HG03095 (cell line): Measurements from ENCODE around the gene TRAK1.

Experiments used
- ATAC-seq: cut with Tn5 transposase; IDR thresholded peaks from one replicate; pipeline ENCODE4 v1.9.1; 2021; ENCODE audit warnings: moderate library complexity; ENCODE audit not compliant: unreplicated experiment

The TRAK1 gene

DNA sequence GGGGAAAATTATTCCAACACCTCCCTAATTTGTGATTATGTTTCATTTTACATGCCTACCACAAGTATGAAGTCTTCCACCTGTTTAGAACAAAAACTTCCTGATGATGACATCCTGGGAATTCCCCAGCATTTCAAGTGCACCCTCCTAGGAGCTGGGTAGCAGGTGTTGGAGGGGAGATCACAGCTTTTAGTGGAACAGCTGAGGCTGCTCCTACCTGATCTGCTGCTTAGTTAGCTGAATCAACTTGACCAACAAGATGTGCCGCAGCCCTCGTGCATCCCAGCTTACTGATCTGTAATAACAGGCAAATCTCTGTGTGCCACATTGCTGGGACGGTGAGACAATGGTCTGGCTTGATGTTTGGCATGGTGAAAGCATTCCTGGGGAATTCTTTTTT, 29.7 kb downstream of the TRAK1 start:
- ATAC-seq: no peak

DNA sequence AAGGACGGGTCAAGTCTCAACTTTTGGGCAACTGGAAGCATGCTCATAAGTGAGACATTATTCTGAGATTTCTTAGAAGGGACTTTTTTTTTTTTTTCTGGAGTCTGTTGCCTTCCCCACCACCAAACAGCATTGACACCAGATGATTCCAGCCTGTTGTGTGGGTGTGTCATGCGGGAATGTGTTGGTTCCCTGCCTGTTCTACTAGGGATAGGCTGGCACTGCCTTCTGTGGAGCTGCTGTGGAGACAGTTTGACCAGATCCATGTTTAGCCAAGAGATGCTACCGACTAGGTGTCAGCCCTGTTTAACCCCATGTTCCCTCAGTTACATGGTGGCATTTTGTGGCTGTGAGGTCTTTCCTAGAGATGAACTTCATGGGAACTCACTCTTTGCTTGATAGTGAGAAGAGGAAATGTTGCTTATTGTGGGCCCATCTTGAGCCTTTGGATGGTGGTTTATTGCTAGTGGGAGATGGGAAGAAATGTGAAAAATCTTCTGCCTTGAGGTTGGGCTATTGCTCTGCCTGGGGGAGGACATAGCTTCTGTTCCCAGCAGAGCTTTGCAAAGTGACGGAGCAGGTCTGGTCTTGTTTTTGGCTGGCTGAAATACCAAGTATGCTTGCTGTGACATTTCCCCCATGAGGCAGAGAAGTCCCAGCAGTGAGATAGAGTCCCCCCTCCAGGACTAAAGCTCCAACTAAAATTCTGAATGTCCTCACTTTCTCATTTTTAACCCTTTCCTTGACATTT, 31.3 kb downstream of the TRAK1 start:
- ATAC-seq: no peak

GRCh38 chr3:42123012-42123581, 31.9 kb downstream of the TRAK1 start:
- ATAC-seq: no peak

DNA sequence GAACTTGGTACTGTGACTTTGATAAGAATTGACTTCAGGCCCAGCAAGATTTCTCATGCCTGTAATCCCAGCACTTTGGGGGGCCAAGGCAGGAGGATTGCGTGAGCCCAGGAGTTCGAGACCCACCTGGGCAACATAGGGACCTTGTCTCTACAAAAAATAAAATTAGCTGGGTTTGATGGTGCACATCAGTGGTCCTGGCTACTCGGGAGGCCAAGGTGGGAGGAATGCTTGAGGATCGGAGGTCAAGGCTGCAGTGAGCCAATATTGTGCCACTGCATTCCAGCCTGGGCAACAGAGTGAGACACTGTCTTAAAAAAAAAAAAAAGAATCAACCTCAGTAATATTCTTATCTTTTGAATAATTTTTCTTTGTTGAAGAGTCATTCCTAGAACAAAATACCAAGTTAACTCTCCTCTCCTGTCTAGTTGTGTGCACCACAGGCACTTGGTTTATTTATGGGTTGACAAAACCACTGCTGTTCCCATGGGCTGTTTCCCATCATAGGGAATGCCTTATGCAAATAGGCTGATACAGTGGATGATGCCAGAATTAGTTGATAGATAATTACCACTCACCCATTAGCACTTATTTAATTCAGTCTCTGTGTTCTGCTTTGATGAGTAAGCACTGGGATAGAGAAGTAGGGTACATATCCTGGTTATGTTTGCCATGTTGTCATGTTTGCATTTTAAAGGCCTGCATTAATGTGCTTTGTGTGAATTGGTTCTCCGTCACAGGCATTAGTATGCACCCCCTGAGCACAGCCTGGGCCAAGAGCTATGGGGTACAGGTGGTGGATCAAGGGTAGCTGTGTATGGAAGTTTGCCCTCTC, 32.9 kb downstream of the TRAK1 start:
- ATAC-seq: no peak

GRCh38 chr3:42127226-42127625, 36.1 kb downstream of the TRAK1 start:
- ATAC-seq: no peak

- no peak for ATAC-seq
These were observed 37.4 kb downstream of the TRAK1 start for GRCh38 chr3:42128526-42128925.

DNA sequence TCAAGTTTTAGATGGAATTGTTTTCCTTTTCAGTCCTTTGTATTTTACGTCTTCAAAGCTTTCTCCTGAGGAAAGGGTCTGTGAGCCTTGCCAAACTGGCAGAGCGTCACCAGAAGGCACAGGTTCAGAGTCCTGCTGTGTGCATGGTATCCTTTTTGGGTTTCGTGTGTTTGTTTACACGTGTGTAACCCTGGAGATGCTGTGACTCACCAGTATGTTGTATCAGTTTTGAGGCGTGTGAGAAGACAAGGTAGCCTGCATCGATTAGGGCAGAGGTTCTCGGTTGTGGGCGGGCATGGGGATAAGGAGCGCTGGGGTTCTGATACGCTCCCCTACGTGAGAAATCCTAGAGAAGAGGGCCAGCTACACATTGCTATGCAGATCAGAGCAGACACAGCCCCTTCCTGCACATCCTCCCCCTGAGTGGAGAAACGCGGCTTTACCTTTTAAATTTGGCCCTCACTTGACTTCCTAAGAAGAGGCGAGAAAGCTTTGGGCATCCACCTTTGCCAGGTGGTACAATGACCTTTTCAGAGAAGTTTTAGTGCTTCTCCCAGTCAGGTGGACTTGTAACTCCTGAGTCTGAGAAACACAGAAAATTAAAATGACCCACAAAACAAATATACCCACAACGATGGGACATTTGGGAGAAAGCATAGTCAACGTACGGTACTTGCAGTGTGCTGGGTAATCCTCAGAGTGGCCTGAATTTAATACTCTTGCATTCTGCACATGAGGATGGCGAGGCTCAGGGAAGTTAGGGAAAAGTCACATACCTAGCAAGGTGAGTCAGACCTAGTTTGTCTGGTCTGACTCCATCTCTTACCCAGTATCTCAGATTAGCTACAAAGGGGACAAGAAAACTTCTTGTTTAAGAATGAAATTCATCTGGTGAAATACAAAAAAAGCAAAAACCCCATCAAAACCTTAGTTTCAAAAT, 38.1 kb downstream of the TRAK1 start:
- ATAC-seq: peak; percentile 41

DNA sequence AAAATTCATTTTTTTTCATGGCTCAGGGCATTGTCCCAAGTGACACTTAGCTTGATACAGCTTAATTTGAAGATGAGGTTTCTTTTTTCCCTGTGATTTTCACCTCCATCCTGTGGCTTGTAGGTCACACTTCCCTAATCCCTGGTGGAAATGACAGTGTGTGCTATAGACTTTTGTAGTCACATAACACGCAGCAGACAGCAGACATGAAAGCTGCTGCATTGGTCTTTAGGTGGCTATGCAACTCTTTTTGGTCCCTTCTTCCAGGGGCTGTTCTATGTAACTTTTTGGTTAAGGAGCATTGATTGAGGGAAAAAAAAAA, 38.8 kb downstream of the TRAK1 start:
- no peak for ATAC-seq

GRCh38 chr3:42130329-42131070, 39.3 kb downstream of the TRAK1 start:
- no peak for ATAC-seq

DNA sequence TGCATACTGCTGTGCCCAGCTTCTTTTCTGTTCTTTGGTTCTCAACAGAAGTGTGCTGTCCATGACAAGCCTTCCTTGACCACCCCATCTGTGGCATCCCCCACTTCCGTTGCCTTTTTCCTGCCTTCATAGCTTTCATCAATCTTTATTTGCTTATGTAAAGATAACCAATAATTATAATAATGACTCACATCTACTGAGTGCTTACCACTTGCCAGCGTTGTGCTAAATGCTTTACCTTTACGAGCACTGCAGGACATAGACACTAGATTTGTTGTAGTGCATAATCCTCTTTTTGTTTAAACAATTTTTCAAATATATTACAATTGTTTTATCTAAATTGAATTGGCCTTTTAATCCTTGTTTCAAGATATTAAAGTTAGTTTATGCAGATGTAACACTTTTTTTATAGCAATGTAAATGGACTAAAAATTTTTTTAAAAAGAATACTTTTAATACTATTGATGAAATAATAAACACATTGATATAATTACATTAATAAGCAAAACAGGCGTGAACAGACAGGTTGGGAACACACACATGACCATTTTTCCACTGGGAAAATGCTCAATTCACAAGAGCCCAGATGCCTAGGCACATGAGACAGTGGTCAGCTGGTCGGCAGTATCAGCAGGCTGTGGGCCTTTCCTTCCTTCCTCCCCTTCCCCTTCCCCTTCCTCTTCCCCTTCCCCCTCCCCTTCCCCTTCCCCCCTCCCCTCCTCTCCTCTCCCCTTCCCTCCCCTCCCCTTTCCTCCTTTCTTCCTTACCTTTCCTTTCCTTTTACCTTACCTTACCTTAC, 42.5 kb downstream of the TRAK1 start:
- ATAC-seq: no peak

GRCh38 chr3:42134867-42135464, 43.8 kb downstream of the TRAK1 start:
- ATAC-seq: no peak

DNA sequence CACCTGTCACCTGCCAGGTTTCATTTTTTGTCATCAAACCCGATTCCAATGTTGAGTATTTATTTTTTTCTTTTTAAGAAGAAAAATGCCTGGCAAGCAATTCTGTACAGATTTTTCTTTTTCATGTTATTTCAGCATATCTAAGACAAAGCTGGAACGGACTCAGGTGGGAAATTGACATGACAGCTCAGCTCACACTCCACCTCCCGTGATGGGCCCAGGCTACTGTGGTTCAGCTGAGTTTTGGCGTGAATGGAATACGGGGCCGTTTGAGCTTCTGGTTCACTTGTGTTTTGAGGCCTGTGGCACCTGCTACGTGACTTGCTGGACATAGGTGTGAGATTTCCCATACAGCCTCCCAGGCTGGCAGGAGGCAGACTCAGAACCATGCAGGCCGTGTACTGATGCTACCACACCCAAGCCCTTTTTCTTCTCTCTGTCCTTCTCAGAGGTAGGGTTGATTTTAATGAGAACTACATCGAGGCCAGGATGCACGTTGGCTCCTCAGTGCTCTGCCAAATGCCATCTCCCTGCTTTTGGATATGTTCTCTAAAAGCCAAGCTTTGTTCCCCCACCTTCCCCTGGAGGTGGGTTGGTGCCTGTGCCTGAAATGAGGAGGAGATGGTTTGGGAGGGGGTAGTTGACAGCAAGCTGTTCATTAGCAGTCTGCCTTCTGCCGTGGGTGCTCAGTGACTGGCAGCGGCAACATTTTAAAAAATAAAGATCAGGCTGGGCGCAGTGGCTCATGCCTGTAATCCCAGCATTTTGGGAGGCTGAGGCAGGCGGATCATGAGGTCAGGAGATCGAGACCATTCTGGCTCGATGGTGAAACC, 48.7 kb downstream of the TRAK1 start:
- no peak for ATAC-seq

DNA sequence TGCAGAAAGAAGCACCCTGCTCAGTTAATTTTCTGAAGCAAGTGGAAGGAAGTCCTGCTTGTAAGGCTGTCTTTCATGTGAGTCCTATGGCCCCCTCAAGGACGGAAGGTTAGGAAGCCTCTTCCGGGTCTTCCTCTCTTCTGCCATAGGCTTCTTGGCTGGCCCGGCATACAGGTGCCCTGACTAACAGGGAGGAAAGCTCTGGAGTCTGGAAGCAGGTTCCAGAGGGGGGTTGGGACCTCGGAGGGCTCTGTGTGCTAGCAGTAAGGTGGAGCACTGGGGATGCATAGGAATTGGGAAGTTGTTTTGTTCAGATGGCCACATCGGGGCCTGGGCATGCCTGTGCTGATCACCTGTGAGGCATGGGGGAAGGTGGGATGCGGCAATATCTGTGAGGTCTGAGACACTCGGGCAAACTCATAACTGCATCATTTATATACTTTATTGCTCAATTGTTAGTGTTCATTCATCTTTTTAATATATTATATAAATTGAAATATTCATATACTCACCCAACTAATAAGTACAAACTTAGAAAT, 49.6 kb downstream of the TRAK1 start:
- ATAC-seq: no peak

GRCh38 chr3:42143440-42143839, 52.3 kb downstream of the TRAK1 start:
- no peak for ATAC-seq

DNA sequence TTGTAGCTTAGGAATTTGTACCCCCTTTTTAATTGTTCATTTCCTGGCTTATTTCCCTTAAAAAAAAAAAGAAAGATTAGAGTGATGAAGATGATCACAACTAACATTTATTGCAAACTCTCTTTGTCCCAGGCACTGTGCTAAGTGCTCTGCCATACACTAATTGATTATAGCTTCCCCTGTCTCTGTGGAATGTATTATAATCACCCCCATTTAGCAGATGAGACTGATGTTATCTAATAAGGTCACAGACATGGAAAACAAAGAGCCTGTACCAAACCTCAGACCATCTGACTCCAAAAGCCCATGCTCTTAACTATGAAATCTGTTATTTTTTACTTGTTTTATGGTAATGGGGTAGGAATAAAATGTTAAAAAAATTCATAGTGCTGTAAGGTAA, 53.1 kb downstream of the TRAK1 start:
- ATAC-seq: no peak

DNA sequence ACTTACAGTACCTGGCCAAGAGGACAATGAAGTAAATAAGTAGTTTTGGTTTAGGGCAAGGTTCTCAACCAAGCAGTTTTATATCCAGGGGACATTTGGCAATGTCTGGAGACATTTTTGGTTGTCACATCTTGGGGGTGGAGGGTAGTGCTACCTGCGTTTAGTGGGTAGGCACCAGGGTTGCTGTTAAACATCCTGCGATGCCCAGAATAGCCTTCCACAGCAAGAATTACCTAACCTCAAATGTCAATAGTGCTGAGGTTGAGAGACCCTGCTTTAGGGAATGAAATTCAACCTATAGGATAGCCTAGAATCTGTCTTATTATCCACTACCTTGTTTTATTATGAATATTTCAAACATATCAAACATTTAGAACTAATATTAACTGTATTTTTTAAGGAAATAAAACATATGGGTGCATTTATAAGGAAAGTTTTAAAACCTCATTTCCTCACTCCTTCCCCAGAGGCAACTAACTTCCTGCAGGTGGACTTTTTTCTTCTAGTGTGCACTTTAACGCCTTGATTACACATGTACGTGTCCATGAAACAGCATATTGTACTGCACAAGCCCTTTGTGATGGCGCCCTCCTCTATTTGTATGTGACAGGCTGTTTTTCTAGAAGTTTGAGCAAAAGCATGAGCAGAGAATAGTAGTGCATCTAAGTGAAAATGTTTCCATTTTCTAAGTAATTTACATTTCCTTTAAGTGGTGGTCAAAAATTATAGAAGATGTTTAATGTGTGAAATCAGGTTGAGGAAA, 57.1 kb downstream of the TRAK1 start:
- ATAC-seq: no peak

DNA sequence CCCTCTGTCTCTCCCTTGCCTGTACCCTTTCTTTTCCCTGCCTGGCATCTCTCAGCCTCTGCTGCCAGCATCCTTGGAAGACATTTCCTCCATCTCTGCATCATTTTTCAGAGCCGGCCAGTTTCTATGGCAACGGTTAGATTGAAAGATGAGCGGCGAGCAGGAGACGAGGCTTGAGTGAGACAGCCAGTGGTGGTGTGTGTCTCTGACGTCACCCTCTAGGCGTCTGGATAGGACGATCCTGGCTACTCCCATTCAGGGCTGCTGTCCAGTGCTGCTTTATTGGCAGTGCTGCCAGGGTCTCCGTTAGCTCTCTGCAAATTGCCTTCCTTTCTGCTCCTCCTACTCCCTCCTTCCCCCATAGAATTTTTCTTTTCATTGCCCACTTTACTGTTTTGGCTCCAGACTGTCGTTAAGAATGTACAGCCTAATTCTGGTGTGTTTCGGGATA, 57.9 kb downstream of the TRAK1 start:
- ATAC-seq: no peak
